ENCODE data around the gene CLCF1.

- TF ChIP-seq CTCF (IDR thresholded peaks at IDR 0.05; ENCODE audit: poor library complexity, severe bottlenecking) = peak; percentile 87
- TF ChIP-seq POLR2AphosphoS5 (IDR thresholded peaks at IDR 0.05) = no peak
- TF ChIP-seq TAF1 (IDR thresholded peaks at IDR 0.05; ENCODE audit: low read depth) = no peak
- no peak for TF ChIP-seq EP300 (conservative IDR thresholded peaks at IDR 0.05; ENCODE audit: poor library complexity, severe bottlenecking)
- TF ChIP-seq RAD21 (conservative IDR thresholded peaks at IDR 0.05) = peak; percentile 73
- no peak for TF ChIP-seq EZH2 (IDR thresholded peaks at IDR 0.05; ENCODE audit: borderline replicate concordance, insufficient read depth, low read length, poor library complexity, severe bottlenecking)
Measured at GRCh38 chr11:67351275-67352005, 22.0 kb downstream of the CLCF1 start.

Data from neural cell (in vitro differentiated cells).